Right lung (tissue), 5 donors: Measurements from ENCODE around the gene PHC1. TPM values are rescaled to one million over a fixed set of nuclear protein-coding genes. Genes with fewer than 3 reads are reported as not detected.

Experiments used
- polyA plus RNA-seq, 5 donors: library from polyadenylated mRNA; unstranded; fragments of 120-200 nt; gene quantifications; one replicate each; pipeline versions ENCODE4 v1.2.1 to v1.2.3, GENCODE V29; 2013; ENCODE audit warnings: inconsistent platforms in 1 of 5, low replicate concordance in 1 of 5; ENCODE audit not compliant: insufficient read length in 5 of 5, insufficient read depth in 1 of 5

PHC1 gene
- polyA plus RNA-seq, 5 donors = 69.7 to 125 (median 90.8) TPM

Other genes with a start within 250 kb of the PHC1 start
- 100 to 1,000 TPM in 4 of 5 donors, 10 to 100 TPM in 1; 89.6 to 167 (median 132) TPM for gene RIMKLB, start 216.5 kb upstream of the PHC1 start, polyA plus RNA-seq
- gene A2ML1, start 91.9 kb upstream of the PHC1 start, polyA plus RNA-seq = under 1 TPM; 0.44 to 0.99 (median 0.67) TPM
- gene M6PR, start 35.1 kb downstream of the PHC1 start, polyA plus RNA-seq = 100 to 1,000 TPM; 171 to 236 (median 206) TPM
- 1 to 10 TPM; 1.1 to 2.7 (median 1.5) TPM for gene KLRG1, start 75.0 kb downstream of the PHC1 start, polyA plus RNA-seq
- 1,000 to 10,000 TPM; 1,629 to 2,374 (median 2,213) TPM for gene A2M, start 201.4 kb downstream of the PHC1 start, polyA plus RNA-seq